Tibial artery (tissue), 4 donors: ENCODE results near the gene GDI1.
"Not testable (repeated sequence)": the region's sequence is repeated elsewhere in the genome, so short reads cannot be mapped to it uniquely, and the experiment has no call there.

Experiments used
- DNase-seq, 2 donors: peaks; one replicate each; pipeline ENCODE4 v3.0.0-alpha.2; 2019
- H3K27ac ChIP-seq, 2 donors: fragments of 200-600 bp; sonication (generic) in 1 of 2; 1 replicate in 1 of 2; 2 replicates in 1 of 2; pipeline ENCODE4 v1.5.1; 2018 to 2019; ENCODE audit warnings: mild to moderate bottlenecking in 1 of 2
- H3K27me3 ChIP-seq, 2 donors: fragments of 200-600 bp; sonication (generic) in 1 of 2; one replicate each; pipeline versions ENCODE4 v1.5.1 to v1.6.0; 2016 to 2019
- H3K36me3 ChIP-seq, 3 donors: fragments of 200-600 bp; sonication (generic) in 2 of 3; one replicate each; pipeline ENCODE4 v1.5.1; 2016 to 2019; ENCODE audit warnings: mild to moderate bottlenecking in 2 of 3
- H3K4me1 ChIP-seq, 4 donors: fragments of 200-600 bp; sonication (generic) in 2 of 4; 1 replicate in 3 of 4; 2 replicates in 1 of 4; pipeline ENCODE4 v1.5.1; 2016 to 2019
- H3K4me3 ChIP-seq, 2 donors: fragments of 200-600 bp; sonication (generic) in 1 of 2; 1 replicate in 1 of 2; 2 replicates in 1 of 2; pipeline ENCODE4 v1.5.1; 2018 to 2019; ENCODE audit warnings: mild to moderate bottlenecking in 2 of 2
- H3K9me3 ChIP-seq, 3 donors: fragments of 200-600 bp; sonication (generic) in 1 of 3; one replicate each; pipeline ENCODE4 v1.5.1; 2016 to 2019
- intact Hi-C: fragments of 100-400 bp; cut with DNase I; formaldehyde crosslinking; loops from one replicate; pipeline ENCODE4 v1.15.0; 2023; ENCODE audit warnings: low total_unique reads
- TF ChIP-seq, protein P1 (sequence below), 2 experiments: fragments of 200-600 bp in 1 of 2; fragments of 450-650 bp in 1 of 2; IDR thresholded peaks; one replicate each; pipeline ENCODE4 v1.5.1; 2017 to 2019; ENCODE audit warnings: antibody characterized with exemption in 2 of 2, mild to moderate bottlenecking in 1 of 2, moderate library complexity in 1 of 2

Gene GDI1

DNA sequence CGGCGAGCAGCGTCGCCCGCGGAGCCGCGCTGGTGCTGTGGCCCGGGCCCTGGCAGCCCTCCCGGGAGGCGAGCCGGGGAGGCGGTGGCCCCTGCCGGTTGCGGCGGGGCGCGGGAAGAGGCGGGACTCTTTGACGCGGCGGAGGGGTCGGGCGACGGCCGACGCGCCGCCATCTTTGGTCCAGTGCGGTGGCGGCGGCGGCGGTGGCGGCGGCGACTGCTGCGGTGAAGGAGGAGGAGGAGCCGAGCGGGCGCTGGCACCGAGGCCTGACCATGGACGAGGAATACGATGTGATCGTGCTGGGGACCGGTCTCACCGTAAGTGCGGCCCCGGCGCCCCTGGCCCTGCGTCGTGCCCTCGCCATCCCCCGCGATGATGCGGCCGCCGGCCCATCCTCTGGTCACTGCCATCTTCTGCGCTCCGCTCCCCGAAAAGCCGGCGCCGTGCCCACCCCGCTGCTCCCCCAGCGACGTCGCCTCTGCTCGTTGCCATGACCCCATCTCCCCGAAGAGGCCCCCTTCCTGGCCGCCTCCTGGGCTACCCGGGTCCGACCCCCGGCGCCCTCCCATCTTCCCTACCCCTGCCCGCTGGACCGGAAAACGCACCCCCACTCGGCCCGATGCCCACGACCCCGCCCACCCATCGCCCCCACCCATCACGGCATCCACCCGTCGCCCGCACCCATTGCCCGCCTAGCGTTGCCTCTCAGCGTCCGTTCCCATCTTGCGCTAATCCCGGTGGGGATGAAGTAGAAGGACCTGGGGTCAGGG, at the start of gene GDI1:
GDI1 (plus strand) TSS at position 172 of the 770 bp plus-strand sequence; CDS start at position 273, 101 bp downstream.
- TF ChIP-seq, protein P1, sequence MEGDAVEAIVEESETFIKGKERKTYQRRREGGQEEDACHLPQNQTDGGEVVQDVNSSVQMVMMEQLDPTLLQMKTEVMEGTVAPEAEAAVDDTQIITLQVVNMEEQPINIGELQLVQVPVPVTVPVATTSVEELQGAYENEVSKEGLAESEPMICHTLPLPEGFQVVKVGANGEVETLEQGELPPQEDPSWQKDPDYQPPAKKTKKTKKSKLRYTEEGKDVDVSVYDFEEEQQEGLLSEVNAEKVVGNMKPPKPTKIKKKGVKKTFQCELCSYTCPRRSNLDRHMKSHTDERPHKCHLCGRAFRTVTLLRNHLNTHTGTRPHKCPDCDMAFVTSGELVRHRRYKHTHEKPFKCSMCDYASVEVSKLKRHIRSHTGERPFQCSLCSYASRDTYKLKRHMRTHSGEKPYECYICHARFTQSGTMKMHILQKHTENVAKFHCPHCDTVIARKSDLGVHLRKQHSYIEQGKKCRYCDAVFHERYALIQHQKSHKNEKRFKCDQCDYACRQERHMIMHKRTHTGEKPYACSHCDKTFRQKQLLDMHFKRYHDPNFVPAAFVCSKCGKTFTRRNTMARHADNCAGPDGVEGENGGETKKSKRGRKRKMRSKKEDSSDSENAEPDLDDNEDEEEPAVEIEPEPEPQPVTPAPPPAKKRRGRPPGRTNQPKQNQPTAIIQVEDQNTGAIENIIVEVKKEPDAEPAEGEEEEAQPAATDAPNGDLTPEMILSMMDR (IDR thresholded peaks at IDR 0.05) = no peak
- DNase-seq = peak; percentile 42 to 74
- H3K36me3 ChIP-seq = peaks cover 4 to 50% (median 26%) of the 10 kb centered on the region in 3 donors

GRCh38 chrX:154388094-154388493, 48.9 kb upstream of the GDI1 start:
- H3K27me3 ChIP-seq, H3K36me3 ChIP-seq, H3K27ac ChIP-seq, DNase-seq, H3K4me3 ChIP-seq, intact Hi-C loops, H3K9me3 ChIP-seq: not testable (repeated sequence)
- peaks cover 0 to 16% (median 8%) of the 10 kb centered on the region in 4 donors for H3K4me1 ChIP-seq

More for the DNA sequence above, at the start of gene GDI1:
- peak within 1 kb of the TSS; percentile 86 to 92 for H3K27ac ChIP-seq
- peak within 1 kb of the TSS; percentile 85 to 86 for H3K4me3 ChIP-seq
- intact Hi-C loops = no loop called here
- peaks cover 0 to 19% (median 14%) of the 10 kb centered on the region in 4 donors for H3K4me1 ChIP-seq
- no peaks in the 10 kb centered on the region for H3K9me3 ChIP-seq
- no peaks in the 10 kb centered on the region for H3K27me3 ChIP-seq

- H3K27ac ChIP-seq, H3K36me3 ChIP-seq, H3K9me3 ChIP-seq, H3K27me3 ChIP-seq, DNase-seq, H3K4me3 ChIP-seq, intact Hi-C loops: not testable (repeated sequence)
- H3K4me1 ChIP-seq = peaks cover 0 to 10% (median 7%) of the 10 kb centered on the region in 4 donors
Observed at GRCh38 chrX:154388649-154389048, 48.3 kb upstream of the GDI1 start.

DNA sequence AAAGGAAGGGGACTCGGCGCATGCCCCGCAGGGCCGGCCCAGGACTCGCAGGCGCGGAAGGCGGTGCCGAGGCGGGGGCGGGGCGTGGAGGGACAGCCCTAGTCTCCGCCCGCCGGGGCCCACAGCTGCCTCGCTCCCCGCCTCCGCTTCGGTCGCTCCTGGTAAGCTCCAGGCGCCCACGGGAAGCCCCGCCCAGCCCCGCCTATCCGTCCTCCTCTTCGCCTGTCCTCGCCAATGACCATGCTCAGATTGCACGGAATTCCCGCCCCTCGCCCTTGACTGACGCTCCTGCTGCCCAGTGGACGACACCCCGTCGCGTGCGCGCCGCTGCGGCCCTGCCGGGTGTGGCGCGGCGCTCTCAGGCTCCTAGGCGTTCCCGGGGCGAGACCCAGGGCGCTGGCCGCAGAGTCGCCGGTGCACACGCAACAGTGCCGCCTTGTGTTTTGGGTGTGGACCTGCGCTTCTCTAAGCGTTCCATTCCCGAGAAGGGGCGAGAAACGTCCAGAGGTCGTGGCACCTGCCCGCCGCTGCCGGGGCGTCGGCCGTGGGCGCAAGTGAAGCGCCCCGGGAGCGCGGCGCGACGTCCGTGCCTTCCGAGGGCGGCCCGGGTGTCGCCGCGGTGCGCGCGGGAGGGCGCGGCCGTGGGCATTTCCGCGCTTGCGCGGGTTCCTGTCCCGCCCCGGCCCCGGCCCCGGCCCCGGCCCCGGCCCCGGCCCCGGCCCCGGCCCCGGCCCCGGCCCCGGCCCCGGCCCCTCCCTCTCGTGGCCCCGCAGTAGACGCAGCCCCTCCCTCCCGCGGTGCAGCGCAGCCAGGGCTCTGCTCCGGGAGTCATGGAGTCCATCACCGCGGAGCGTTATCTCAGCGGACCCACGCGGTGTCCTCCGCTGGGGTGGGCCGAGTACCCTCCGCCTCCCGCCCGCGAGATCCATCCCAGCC, 46.9 kb upstream of the GDI1 start:
- H3K36me3 ChIP-seq, H3K27me3 ChIP-seq, intact Hi-C loops, H3K9me3 ChIP-seq, H3K4me1 ChIP-seq: not testable (repeated sequence)
- Histone ChIP-seq H3K4me3 (peak overlapping the region; percentile 32 to 42), H3K27ac (peak overlapping the region in 1 of 2 donors; percentile 64)
- DNase-seq = peak in 1 of 2 donors; percentile 32

DNA sequence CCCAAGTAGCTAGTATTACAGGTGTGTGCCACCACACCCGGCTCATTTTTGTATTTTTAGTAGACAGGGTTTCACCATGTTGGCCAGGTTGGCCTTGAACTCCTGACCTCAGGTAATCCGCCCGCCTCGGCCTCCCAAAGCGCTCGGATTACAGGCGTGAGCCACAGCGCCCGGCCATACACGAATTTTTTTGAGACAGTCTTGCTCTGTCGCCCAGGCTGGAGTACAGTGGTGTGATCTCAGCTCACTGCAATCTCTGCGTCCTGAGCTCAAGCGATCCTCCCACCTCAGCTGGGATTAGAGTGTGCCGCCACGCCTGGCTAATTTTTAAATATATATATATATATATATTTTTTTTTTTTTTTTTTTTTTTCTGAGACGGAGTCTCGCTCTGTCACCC, 40.6 kb upstream of the GDI1 start:
- H3K27me3 ChIP-seq, DNase-seq, H3K9me3 ChIP-seq, intact Hi-C loops, H3K4me3 ChIP-seq: not testable (repeated sequence)
- H3K4me1 ChIP-seq = peaks cover 0 to 19% (median 12%) of the 10 kb centered on the region in 4 donors
- peak overlapping the region in 1 of 2 donors; percentile 99 for H3K27ac ChIP-seq
- peaks cover 15 to 24% (median 23%) of the 10 kb centered on the region in 3 donors for H3K36me3 ChIP-seq

DNA sequence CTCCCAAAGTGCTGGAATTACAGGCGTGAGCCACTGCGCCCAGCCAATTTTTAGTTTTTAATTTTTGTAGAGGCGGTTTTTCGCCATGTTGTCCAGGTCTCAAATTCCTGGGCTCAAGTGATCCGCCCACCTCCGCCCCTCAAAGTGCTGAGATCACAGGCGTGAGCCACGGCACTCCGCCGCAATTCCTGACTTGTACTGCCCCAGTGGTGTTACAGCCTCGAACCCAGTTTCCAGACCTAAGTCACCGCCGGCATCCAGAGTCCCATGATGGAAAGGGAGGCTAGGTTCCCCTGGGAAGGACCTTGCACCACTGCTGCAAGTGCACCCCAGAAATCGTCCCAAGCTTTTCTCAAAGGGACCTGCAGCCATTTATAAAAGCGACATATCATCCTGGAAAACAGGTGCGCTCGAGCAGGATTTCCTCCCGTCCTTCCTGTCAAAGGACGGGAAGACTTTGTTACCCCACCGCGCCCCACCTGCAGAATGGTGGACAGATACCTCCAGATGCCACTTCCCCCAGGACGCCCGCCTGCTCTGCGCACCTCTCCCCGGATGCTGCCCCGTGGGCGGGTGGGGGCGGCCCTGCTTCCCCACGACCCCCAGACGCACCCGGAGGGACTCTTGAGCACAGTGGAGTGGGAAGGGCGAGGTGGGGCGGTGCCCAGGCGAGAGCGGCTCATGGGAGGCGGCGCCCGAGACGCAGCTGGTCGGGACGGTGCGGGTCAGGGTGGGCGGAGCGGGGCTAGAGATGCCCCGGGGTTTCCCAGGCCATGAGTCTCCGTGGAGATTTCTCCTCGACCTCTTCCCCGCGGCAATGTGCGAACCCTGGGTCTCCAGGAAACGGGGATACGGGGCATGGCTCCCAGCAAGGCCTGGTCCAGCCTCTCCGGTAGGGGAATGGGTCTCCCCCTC, 39.7 kb upstream of the GDI1 start:
- intact Hi-C loops = no loop called here

More for the DNA sequence above, 39.7 kb upstream of the GDI1 start:
- Histone ChIP-seq H3K4me1 (peaks cover 0 to 19% (median 12%) of the 10 kb centered on the region in 4 donors), H3K36me3 (peaks cover 15 to 24% (median 23%) of the 10 kb centered on the region in 3 donors), H3K27ac (peak overlapping the region; percentile 97 to 99), H3K4me3 (peak overlapping the region; percentile 81 to 87), H3K9me3 (no peaks in the 10 kb centered on the region), H3K27me3 (no peaks in the 10 kb centered on the region)
- DNase-seq = peak; percentile 75 to 87
- TF ChIP-seq, protein P1 (IDR thresholded peaks at IDR 0.05) = no peak
